UCSD-AML1 (cell line): ENCODE results near the gene NRARP.

Experiments
- DNase-seq: peaks from one replicate; lab custom pipeline; 2025; ENCODE audit not compliant: unreplicated experiment; lab: John Stamatoyannopoulos, UW

Gene NRARP

GRCh38 chr9:137311986-137312851, 10.1 kb upstream of the NRARP start:
- DNase-seq = no peak

DNA sequence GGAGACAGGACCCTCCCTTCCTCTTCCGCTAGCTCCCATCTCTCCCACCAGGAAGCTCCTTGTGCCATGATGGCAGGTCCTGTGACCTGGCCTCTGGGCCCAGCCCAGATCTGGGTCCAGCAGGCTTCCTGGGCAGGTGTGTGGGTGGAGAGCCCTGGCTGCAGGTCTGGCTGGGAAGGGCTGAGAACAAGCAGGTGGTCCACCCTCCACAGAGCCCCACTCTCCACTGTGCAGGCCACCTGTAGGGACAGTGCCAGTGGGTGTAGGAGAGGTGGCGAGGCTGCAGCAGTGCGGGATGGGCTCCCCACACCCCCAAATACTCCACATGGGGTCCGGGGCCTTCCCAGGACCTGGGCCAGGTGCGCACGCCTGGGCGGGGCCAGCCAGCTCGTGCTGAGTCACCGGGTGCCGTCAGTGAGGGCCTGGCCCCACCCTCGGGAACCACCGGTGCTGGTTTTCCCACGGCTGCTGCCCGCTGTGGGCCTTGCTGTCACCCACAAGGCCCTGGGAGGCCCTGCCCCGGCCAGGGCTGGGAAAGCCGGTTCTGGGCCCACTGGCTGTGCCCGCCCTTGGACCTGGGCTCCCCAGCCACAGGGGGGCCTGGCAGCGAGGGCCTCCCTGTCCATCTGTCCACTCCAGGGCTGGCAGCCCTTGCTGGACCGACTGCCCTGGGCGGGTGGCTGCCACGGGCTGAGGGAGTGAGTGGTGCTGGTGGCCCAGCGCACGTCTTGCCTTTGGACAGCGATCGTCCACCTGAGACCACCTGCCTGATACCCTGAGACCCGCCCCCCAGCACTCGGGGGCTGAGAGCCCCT, 9.3 kb upstream of the NRARP start:
- no peak for DNase-seq

DNA sequence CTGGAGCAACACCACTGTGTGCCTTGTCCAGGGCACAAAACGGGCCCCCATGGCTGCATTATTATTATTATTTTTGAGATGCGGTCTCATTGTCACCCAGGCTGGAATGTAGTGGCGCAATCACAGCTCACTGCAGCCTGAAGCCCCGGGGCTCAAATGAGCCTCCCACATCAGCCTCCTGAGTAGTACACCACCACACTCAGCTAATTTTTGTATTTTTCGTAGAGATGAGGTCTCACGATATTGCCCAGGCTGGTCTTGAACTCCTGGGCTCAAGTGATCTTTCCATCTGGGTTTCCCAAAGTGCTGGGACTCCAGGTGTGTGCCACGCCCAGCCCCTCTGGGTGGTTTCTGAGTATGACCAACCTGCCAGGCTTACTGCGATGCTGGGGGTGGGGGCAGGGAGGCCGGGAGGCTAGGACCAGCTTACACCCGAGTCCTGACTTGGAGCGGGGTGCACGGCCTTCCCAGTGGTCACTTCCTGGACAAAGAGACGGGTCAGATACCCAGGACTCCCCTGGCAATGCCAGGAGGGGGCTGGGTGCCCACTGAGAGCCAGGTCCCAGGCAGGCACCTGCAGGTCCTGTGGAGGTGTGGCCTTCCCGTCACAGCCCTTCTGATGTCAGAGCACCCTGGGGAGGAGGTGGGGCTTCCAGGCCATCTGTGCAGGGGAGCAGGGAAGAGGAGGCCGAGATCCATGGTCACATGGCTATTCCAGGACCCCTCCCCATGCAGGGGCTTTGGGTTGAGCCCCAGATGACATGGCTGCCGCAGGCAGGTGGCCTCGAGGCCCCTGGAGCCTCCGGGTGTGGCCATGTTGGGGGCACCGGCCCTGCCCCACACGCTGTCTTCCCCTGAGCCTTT, 8.3 kb upstream of the NRARP start:
- no peak for DNase-seq

- DNase-seq = no peak
Observed at GRCh38 chr9:137309368-137310188, 7.5 kb upstream of the NRARP start.

- DNase-seq = no peak
Observed at GRCh38 chr9:137308057-137308619, 6.1 kb upstream of the NRARP start.

- no peak for DNase-seq
Observed at GRCh38 chr9:137307255-137308056, 5.4 kb upstream of the NRARP start.

GRCh38 chr9:137306850-137307254, 4.8 kb upstream of the NRARP start:
- DNase-seq = no peak

- DNase-seq = peak; percentile 61
Observed at GRCh38 chr9:137306066-137306849, 4.2 kb upstream of the NRARP start.

- DNase-seq = no peak
Observed at GRCh38 chr9:137305798-137306065, 3.7 kb upstream of the NRARP start.

GRCh38 chr9:137305060-137305797, 3.2 kb upstream of the NRARP start:
- DNase-seq = peak; percentile 86

DNA sequence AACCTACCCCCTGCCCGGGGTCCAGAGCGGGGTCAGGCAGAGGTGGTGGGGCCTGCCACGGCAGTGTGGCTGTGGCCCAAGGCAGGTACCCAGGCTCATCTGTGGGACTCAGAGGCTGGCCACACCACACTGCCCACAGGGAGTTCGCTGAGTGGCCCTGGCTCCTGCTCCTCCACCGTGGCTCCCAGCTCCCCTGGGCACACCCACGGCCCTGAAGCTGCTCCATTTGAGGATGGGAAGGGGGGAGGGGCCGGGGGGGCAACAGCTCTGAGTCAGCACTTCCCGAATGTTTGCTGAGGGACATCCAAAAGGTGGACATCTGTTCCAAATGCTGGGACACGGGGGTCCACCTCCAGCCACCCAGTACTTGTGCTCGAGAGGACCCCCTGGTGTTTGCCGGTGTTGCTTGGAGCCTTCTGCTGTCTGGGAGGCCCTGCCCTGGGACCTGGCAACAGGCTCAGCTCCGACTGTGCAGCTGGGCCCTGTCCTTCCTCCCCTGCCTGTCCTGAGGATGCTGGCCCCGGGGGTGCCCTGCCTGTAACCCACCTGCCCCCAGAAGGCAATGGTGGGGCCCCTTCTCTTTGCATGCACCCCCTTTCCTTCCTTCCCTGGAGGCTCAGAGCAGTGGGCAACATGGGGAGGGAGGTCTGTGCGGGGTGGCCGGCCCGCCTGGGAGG, 2.5 kb upstream of the NRARP start:
- DNase-seq = no peak

GRCh38 chr9:137303893-137304382, 1.9 kb upstream of the NRARP start:
- no peak for DNase-seq

DNA sequence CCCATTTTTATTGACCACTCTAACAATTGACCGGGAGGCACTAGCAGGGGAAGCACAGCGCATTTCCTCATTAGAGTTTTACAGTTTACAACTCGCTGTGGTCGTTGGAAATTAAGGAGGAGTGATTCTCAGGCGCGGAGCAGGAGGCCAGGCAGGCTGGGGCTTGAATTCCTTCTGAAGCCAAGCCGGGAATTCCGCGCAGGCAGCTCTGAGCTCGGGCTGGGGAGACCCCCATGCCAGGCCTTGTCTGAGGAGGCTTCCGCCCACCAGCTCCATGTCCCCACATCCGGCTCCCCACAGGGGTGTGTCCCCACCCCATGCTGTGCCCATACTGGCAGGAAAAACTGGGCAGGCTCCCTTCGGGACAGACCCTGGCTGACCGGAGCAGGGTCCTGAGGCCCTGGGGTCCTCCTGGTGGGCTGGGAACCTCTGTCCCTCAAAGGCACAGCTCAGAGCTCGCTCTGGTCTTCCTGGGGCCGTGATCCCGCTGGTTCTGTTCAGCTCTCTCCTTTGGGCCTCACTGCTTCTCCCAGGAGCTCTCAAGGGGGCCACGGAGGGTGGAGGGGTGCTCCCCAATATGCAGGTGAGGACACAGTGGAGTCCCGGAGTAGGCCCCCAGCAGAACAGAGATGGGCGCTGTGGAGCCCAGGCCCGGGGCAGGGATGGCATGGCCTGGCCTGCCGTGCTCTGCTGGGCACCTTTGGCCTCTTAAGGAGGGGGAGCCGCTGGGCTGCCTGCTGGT, 1.3 kb upstream of the NRARP start:
- peak; percentile 56 for DNase-seq

- no peak for DNase-seq
Observed at GRCh38 chr9:137302449-137303150, 529 bp upstream of the NRARP start.

- peak; percentile 70 for DNase-seq
Observed at GRCh38 chr9:137301081-137301947, 757 bp downstream of the NRARP start.
